VCaP (cell line): Measurements from ENCODE around the gene MPV17L.
"Not testable (repeated sequence)": the region's sequence is repeated elsewhere in the genome, so short reads cannot be mapped to it uniquely, and the experiment has no call there.

Experiments
- H3K27ac ChIP-seq: fragments of 450-650 bp; 2 replicates; pipeline ENCODE4 v1.5.1; 2017
- CTCF ChIP-seq: fragments of 450-650 bp; conservative IDR thresholded peaks from 2 replicates; pipeline ENCODE4 v1.5.1; 2017; ENCODE audit warnings: mild to moderate bottlenecking, moderate library complexity

Gene MPV17L

GRCh38 chr16:15418206-15418605, 22.7 kb downstream of the MPV17L start:
- no peak overlapping the region for H3K27ac ChIP-seq
- no peak for TF ChIP-seq CTCF

- H3K27ac ChIP-seq: not testable (repeated sequence)
Observed at GRCh38 chr16:15421696-15422095, 26.1 kb downstream of the MPV17L start.

- H3K27ac ChIP-seq: no peak overlapping the region
- TF ChIP-seq CTCF: no peak
Observed at GRCh38 chr16:15422222-15422621, 26.7 kb downstream of the MPV17L start.

DNA sequence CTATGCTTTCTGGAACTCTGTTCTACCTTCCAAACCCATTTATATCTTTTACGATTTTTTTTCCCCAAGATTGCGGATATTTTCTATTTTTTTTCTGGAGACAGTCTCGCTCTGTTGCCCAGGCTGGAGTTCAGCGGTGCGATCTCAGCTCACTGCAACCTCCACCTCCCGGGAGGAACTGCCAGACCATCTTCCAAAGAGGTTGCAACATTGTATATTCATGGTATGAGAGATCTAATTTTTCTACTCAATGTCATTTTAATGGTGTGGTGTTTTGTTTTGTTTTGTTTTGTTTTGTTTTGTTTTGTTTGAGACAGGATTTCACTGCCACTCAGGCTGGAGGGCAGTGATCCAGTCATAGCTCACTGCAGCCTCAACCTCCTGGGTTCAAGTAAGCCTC, 30.3 kb downstream of the MPV17L start:
- TF ChIP-seq CTCF: no peak

DNA sequence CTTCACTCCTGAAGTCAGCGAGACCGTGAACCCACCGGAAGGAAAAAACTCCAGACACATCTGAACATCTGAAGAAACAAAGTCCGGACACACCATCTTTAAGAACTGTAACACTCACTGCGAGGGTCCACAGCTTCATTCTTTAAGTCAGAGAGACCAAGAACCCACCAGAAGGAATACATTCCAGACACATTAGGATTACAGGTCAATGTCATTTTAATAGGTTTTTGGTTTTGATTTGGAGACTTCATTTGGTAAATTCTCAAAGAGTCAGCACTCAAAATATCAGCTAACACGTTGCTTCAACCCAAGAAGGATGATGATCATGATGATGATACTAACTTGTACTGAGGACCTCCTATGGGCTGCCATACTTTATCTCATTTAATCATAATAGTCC, 31.2 kb downstream of the MPV17L start:
- no peak for TF ChIP-seq CTCF

More for the DNA sequence above, 30.3 kb downstream of the MPV17L start:
- H3K27ac ChIP-seq: no peak overlapping the region

DNA sequence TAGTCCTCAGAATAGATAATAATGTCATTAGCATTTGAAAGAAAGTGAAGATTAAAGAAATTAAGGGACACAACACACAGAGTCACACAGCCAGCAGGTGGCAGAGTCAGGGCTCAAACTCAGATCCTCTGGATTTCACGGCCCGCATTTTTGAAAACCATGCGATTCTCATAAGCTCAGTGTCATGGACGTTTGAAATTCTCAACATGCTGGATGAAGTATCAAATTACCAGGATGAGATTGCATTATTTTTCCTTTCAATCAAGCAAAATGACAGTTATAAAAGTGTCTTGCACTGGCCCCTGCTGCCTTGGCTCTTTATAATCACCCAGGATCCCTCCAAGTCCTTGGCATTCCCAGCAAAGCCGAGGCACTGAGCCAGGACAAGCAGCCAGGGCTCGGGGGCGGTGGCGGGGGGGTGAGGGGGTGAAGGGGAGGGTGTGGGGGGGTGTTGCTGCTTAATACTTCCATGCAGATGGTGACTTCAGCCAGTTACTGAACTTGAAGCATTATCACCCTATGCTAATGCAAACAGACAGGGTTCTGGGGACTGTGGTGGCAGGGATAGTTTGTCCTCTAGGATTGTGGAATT, 32.2 kb downstream of the MPV17L start:
- no peak overlapping the region for H3K27ac ChIP-seq
- TF ChIP-seq CTCF: peak; percentile 71

More for the DNA sequence above, 31.2 kb downstream of the MPV17L start:
- no peak overlapping the region for H3K27ac ChIP-seq

DNA sequence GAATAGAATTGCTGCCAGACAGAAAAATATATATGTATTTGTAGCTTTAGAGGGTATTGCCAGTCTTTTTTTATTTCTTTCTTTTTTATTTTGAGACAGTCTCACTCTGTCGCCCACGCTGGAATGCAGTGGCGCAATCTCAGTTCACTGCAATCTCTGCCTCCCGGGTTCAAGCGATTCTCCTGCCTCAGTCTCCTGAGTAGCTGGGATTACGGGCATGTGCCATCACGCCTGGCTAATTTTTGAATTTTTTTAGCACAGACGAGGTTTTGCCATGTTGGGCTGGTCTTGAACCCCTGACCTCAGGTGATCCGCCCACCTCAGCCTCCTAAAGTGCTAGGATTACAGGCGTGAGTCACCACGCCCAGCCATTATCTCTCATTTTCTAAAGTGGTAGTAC, 35.3 kb downstream of the MPV17L start:
- not testable (repeated sequence) for H3K27ac ChIP-seq

DNA sequence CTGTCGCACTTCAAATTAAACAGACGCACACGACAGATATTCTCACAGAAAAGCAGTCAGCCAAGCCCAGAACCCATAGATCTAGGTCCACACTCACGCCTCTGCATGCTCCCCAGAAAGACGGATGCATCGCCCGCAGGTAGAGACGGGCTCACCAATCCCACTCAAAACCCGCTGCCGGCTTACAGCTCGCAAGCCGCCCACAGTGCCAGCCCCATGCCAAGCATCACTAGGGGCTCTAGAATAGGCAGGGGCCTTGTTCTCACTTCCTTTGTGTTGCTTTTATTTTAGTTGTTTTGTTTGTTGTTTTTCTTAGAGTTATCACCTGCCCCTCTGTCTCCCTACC, 38.5 kb downstream of the MPV17L start:
- no peak for TF ChIP-seq CTCF

More for the DNA sequence above, 38.5 kb downstream of the MPV17L start:
- no peak overlapping the region for H3K27ac ChIP-seq
